MM.1S (cell line): ENCODE measurements around the gene LGSN.

Source experiments
- CTCF ChIP-seq: fragments of 300-600 bp; sonication (generic); IDR thresholded peaks from 2 replicates; pipeline ENCODE4 v1.5.1; 2016; ENCODE audit warnings: antibody characterized with exemption, low read length, mixed read lengths
- EZH2 ChIP-seq: fragments of 300-600 bp; sonication (generic); optimal IDR thresholded peaks from 2 replicates; pipeline ENCODE3; 2017; ENCODE audit warnings: low read depth, mild to moderate bottlenecking, antibody characterized with exemption, low read length, mixed read lengths

GRCh38 chr6:63268574-63268973, 51.2 kb downstream of the LGSN start:
- TF ChIP-seq EZH2, result no peak
- no peak for TF ChIP-seq CTCF
